Measurements from ENCODE around the gene SERPINA1.
"Not testable (repeated sequence)": the region's sequence is repeated elsewhere in the genome, so short reads cannot be mapped to it uniquely, and the experiment has no call there.

The SERPINA1 gene

DNA sequence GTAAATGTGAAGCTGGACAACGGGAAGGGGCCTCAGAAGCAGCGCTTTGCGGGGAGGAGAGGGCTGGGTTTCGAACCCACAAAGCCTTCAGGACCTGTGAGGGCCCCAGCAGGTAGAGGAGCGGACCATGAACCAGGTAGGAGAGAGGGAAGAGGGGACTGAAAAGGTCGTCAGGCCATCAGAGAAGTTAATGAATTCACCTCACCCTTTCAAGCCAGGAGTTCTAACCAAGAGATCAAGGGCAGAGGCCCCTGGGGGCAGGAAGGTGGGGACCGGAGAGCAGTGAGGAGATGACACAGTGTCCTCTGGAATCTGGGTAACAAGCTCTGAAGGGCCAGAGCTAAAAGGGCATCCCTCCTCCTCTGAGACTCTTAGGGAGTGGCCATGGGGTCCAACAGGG, 19.4 kb downstream of the SERPINA1 start:
- no peak for DNase-seq

DNA sequence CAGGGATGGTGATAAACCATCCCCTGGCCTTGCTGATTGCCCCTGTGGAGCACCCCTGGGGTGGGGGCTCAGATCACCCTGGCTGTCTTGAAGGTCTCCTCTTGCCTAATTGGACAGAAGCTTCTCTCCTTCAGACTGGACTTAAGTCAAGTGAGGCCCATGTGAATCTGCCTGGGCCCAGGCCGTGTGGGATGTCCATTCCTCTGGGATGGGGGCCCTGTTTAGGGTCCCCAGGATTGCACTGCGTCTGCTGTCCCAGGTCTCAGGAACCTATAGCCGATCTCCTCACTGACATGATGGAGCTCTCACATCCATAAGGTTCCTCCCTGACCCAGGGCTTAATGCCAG, 20.2 kb downstream of the SERPINA1 start:
- DNase-seq = no peak

- no peak for DNase-seq
These were observed 20.8 kb downstream of the SERPINA1 start for GRCh38 chr14:94367347-94368242.

DNA sequence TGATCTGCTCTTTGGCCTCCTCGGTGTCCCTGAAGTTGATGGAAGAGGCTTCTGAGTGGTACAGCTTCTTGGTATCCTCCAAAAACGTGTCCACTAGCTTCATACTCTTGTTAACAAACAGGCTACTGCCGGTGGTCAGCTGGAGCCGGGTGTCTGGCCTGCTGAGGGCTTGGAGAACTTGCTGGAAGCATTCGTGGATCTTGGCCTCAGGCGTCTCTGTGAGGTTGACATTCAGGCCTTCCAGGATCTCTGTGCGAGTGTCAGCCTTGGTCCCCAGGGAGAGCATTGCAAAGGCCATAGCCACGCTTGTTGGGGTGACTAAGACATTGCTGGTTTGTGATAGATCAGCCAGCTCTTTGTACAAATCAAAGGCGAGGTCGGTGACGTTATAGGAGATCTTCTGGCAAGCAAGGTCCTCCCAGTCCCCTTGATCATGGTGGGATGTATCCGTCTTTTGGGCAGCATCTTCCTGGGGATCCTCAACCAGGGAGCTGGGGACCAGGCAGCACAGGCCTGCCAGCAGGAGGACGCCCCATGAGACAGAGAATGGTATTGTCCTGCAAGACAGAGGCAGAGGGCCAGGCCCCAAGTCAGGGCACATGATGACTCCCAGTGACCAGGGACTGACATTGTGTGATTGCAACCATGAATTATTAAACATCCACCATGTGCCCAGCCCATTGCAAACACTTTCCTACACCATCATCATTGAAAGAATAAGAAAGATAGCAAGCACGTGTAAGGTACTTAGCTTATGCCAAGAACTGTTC, 22.1 kb downstream of the SERPINA1 start, which contains the start of gene SERPINA2:
Gene SERPINA2 (minus strand): TSS at position 553 of the 770 bp plus-strand sequence.
- DNase-seq = no peak

DNA sequence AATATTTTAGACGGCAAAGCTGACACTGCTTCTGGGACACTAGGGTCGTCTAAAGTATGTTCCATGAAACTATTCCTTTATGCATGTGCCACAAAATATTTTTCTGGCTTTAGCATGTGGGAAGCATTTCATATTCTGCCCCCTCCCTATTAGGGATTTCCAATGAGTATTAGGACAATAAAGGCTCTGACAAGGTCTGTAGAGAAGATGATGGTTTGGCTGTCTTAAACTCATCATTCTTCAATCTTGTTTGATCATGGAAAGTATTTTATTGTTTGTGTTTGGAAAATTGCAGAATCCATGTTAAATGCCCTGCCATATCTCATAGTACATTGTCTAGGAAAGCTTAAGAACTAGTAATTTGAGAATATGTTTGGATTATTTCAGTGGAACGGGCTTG, 22.8 kb downstream of the SERPINA1 start:
- DNase-seq = no peak

GRCh38 chr14:94364964-94365363, 23.4 kb downstream of the SERPINA1 start:
- DNase-seq = no peak

DNA sequence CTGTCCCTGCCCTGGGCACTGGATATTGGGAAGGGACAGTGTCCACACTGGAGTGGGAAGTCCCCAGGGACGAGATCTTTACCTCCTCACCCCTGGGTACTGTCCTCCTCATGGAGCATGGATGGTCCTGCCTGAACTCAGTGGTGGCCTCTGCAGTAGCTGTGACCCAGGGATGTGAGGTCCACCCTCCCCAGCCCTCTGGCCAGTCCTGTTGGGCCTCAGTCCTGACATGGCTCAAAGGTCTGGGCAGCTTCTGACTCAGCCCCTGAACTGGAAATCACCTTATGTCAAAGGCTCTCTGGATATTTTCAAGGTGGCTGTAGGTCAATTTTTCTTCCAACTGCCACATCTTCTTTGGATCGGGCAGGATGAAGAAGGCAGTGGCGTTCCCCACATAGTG, 24.4 kb downstream of the SERPINA1 start:
- no peak for DNase-seq

DNA sequence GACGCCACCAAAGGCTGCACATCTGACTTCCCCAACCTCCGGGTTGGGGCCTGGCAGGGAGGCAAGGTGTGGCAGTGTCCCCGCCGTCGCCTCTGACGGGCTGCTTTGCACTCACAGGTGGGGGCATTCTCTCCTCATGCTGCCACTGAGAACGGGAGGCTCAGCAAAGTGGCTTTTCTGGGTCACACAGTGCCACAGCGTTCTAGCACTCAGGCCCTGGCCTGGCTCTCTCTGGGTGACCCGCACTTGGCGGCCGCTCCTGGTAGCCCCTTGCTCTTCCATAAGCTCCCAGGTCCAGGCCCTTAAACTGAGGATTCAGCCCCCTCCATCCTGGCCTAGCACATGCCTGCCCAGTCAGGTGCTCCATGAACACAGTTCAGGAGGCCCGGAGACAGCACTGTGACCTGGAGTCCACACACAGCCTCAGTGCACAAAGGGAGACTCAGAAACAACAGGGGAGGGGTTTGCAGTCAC, 25.2 kb downstream of the SERPINA1 start:
- no peak for DNase-seq

DNA sequence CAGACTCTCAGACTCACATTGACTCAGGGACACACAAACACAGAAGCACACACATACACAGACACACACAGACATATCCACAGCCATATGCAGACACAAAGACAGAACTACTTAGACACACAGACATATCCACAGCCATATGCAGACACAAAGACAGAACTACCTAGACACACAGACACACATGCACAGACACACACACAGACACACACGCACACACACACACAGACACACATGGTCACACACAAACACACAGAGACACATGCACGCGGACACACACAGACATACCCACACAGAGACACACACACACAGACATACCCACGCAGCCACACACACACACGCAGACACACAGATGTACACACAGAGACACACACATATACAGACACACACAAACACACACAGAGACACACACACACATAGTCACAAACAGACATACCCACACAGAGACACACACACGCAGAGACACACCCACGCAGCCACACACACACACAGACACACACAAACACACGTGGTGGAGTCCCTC, 25.7 kb downstream of the SERPINA1 start:
- no peak for DNase-seq

DNA sequence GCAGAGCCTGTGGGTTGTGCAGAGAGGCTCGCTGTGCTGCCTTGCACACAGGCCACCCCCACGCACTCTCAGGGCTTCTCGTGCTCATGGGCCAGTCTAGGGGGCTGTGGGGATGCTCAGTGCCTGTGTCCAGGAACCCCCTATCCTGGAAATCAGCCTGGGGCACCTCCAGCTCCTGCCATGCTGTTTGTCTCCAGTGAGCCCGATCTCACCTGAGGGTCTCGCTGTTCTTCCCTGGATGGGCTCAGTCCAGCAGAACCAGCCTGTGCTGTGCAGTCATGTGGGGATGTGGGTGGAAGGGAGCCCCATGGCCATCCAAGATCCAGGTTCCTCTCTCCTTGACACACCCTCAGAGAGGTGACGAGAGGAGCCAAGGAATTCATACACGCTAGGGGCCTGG, 26.7 kb downstream of the SERPINA1 start:
- no peak for DNase-seq

- DNase-seq = no peak
These were observed 27.3 kb downstream of the SERPINA1 start for GRCh38 chr14:94360945-94361565.

DNA sequence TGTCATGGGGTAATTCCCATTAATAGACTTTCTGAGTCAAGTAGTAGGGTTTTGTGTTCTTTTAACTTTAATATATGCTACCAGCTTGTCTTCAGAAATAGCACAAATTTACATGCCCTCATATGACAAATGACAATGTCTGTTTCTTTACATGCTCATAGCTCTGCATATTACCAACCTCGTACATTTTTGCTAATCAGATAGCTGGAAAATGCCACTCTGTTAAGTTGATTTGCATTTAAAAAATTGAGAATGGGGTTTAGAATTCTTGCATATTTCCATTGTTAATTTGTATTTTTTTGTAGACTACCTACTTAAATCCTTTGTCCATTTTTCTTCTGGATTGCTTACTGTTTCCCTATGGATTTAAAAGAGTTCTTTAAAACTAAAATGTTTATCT, 31.2 kb downstream of the SERPINA1 start:
- DNase-seq = no peak

DNA sequence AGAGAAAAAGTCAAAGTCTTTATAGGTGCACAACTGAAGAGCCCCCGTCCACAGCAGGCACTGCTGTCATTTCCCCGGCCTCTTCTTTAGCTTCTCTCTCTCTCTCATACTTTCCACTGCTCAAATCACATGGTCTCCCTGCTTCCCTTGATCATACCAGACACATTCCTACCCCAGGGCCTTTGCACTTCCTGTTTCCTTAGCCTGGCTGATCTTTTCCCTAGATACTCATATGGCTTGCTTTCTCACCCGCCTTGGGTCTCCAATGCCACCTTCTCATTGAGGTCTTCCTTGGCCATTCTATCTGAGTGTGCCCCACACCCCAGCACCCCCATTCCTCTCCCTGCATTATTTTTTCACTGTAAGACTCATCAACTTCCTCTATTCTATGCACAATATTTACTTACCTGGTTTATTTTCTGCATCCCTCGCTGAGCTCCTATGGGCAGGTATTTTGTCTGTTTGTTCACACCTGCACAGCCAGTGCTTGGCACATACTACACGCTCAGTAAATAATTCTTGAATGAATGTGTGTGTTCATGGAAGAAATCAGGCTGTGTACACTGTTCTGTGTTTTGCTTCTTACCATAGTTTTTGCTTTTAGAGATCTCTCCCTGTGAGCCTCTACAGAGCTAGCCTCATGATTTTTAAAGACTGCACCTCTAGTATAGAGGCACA, 31.9 kb downstream of the SERPINA1 start:
- no peak for DNase-seq

DNA sequence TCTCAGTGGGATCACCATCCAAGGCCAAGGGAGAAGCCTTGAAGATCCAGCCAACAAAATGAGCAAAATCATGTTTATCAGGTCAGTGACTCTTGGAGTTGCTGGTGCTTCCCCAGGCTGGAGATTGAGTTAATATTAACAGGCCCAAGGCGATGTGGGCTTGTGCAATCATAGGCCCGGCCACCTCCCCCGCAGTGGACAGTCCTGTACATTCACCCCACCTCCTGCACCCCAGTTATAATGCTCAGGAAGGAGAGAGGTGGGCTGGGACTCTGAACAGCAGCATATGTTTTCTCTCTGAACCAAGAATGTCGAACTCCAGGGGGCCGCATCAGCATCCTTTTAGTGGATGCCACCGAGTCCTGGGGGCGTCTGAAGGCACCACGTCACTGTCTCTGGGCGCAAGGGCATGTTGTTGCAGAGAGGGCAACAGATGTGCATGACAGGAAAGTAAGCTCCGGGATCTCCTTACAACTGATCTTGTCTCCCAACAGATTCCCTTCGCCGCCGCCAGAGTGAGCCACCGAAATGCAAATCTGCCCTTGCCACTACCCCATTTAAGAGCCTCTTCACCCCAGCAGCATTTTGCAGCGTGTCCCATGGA, 33.1 kb downstream of the SERPINA1 start:
- DNase-seq = no peak

DNA sequence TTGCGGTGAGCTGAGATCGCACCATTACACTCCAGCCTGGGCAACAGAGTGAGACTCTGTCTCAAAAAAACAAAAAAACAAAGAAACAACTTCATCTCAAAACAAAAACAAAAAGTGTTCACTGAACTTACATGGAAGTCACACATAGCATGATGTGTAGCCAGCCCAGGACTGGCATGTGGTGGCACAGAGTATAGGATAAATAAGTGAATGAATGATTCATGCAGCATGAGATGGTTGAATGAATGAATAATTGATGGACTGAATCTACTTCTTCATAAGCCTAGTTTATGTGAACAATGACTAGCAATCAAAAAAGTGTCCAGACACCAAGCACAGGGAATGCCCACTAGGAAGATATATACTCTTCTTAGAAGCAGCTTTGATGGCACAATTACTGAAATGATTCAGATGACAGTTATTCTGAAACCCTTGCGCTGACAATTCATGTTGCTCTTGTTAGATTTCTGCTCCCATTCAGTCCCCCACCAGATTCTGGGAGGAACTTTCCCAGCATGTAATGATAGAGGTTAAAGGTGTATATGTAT, 33.7 kb downstream of the SERPINA1 start:
- no peak for DNase-seq

- not testable (repeated sequence) for DNase-seq
These were observed 34.2 kb downstream of the SERPINA1 start for GRCh38 chr14:94354190-94354589.

GRCh38 chr14:94349276-94349675, 39.1 kb downstream of the SERPINA1 start:
- DNase-seq = no peak

DNA sequence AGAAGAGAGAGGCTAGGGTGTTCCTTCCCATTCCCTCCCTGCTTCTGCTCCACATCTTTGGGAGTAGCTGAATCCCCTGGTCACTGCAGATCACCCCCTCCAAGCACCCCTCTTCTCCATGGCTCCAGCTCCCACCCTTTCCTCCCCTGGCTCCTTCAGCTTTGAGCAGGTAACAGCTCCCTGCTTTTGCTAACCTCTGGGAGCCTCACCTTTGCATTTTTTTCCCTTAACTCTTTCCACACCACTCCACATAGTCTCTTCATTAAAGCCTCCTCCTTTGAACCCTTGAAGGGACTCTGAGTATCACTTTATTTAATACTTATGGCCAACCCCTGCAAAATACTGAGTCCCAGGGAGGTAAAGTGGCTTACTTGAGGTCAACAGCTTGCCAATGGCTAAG, 39.6 kb downstream of the SERPINA1 start:
- DNase-seq = no peak

GRCh38 chr14:94346841-94347240, 41.6 kb downstream of the SERPINA1 start:
- no peak for DNase-seq

DNA sequence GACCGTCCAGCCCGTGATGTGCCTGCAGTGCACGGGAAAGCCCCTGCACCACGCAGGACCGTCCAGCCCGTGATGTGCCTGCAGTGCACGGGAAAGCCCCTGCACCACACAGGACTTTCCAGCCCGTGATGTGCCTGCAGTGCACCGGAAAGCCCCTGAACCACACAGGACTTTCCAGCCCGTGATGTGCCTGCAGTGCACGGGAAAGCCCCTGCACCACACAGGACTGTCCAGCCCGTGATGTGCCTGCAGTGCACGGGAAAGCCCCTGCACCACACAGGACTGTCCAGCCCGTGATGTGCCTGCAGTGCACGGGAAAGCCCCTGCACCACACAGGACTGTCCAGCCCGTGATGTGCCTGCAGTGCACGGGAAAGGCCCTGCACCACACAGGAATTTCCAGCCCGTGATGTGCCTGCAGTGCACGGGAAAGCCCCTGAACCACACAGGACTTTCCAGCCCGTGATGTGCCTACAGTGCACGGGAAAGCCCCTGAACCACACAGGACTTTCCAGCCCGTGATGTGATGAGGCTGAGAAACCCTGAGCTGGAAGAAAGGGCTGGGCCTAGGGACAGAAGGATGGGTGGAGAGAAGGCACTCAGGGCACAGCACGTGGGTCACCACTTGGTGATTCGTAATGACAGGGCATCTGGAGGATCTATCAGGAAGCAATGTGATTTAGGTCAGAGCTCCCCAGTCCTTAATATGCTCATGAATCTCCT, 42.2 kb downstream of the SERPINA1 start:
- not testable (repeated sequence) for DNase-seq

All from NCI-H1417 treated with DMSO at 0.1 percent for 48 hours (cell line).